Right lobe of liver (tissue), 6 donors: Measurements from ENCODE around the gene NF1. TPM values are rescaled to one million over a fixed set of nuclear protein-coding genes. Genes with fewer than 3 reads are reported as not detected.
A peak's percentile ranks its signal among the peaks of the same experiment; 100 is the strongest.

ENCODE experiments used
- ATAC-seq, 4 donors: fragments of 200-7000 bp; cut with Tn5 transposase; one replicate each; pipeline ENCODE4 v1.9.1; 2020; ENCODE audit warnings: mild to moderate bottlenecking in 4 of 4, moderate library complexity in 4 of 4
- DNase-seq, 3 donors: peaks; one replicate each; pipeline ENCODE4 v3.0.0-alpha.2; 2020
- H3K27ac ChIP-seq, 3 donors: fragments of 200-600 bp; one replicate each; pipeline ENCODE4 v1.8.0; 2022
- H3K27me3 ChIP-seq, 2 donors: fragments of 200-600 bp; one replicate each; pipeline ENCODE4 v1.8.0; 2022
- H3K36me3 ChIP-seq, 4 donors: fragments of 200-600 bp; sonication (generic) in 1 of 4; one replicate each; pipeline versions ENCODE4 v1.5.1 to v1.8.0; 2017 to 2022; ENCODE audit warnings: control low read depth in 1 of 4
- H3K4me1 ChIP-seq, 4 donors: fragments of 200-600 bp; sonication (generic) in 1 of 4; one replicate each; pipeline versions ENCODE4 v1.5.1 to v1.8.0; 2017 to 2022; ENCODE audit warnings: control low read depth in 1 of 4
- H3K4me3 ChIP-seq, 3 donors: fragments of 200-600 bp; one replicate each; pipeline ENCODE4 v1.8.0; 2022
- H3K9me3 ChIP-seq, 4 donors: fragments of 200-600 bp; sonication (generic) in 1 of 4; one replicate each; pipeline versions ENCODE4 v1.5.1 to v1.8.0; 2017 to 2022; ENCODE audit warnings: control low read depth in 1 of 4
- CTCF ChIP-seq, 4 donors: fragments of 200-600 bp in 3 of 4; fragments of 450-650 bp in 1 of 4; IDR thresholded peaks; one replicate each; pipeline versions ENCODE4 v1.5.1 to v1.8.0; 2016 to 2022; ENCODE audit warnings: antibody characterized with exemption in 4 of 4, mild to moderate bottlenecking in 2 of 4
- POLR2A ChIP-seq: fragments of 450-650 bp; IDR thresholded peaks from one replicate; pipeline ENCODE4 v1.6.1; 2017; ENCODE audit warnings: antibody characterized with exemption, mild to moderate bottlenecking
- WGBS: methylation state at CpG from one replicate; pipeline ENCODE4 v1.1.6; 2018; ENCODE audit warnings: low coverage, low lambda C conversion rate; ENCODE audit not compliant: insufficient coverage; ENCODE audit errors: missing lambda C conversion rate; 5-methylcytosine and 5-hydroxymethylcytosine counted together
- intact Hi-C, 2 donors: fragments of 100-400 bp; cut with DNase I; formaldehyde crosslinking; loops; one replicate each; pipeline versions ENCODE4 v1.11.2 to v1.14.1; 2022
- total RNA-seq, 6 experiments: library from RNA; depleted of rRNA in 2 of 6; stranded (reverse); fragments of >200 nt in 2 of 6; fragmentation: NEBNext Ultra II Directional in 3 of 6; extraction: Animal tissue kit (Norgen Biotek cat#: 25700) in 3 of 6; gene quantifications; one replicate each; pipeline versions ENCODE4 v1.1.0 to v1.2.4, GENCODE V29; 2016 to 2023
- donor health status: DM: no; HTN: yes; CAD: no.
- donor health status: DM: no; HTN: no; CAD: no.
- donor health status: DM: no; HTN: no; CAD: no.
- donor health status: DM: no; HTN: yes; CAD: no.
- donor health status: DM: no; HTN: yes; CAD: no.

Gene NF1
- total RNA-seq, 6 experiments from 2014 or later: 26.6 to 35.3 (median 30.0) TPM

GRCh38 chr17:31216031-31216751 is 121.4 kb downstream of the NF1 start:
- ATAC-seq (peak in 2 of 4 donors; percentile 32 to 38), DNase-seq (no peak)
- Histone ChIP-seq H3K4me1 (no peaks in the 10 kb centered on the region), H3K36me3 (peaks cover 0 to 3% (median 0%) of the 10 kb centered on the region in 4 donors), H3K27me3 (no peaks in the 10 kb centered on the region), H3K4me3 (no peak overlapping the region), H3K9me3 (no peaks in the 10 kb centered on the region), H3K27ac (no peak overlapping the region)
- peak; percentile 65 to 69 (median 67) for TF ChIP-seq CTCF (IDR thresholded peaks at IDR 0.05)
- TF ChIP-seq POLR2A: no peak
- WGBS: 33% methylated on average over 5 of the region's 5 CpGs
- intact Hi-C loops: loop anchor here (10.0 kb wide), 1 partner anchor 201 kb away; no protein-coding TSS in a partner anchor

- H3K36me3 ChIP-seq: peaks cover 0 to 15% (median 4%) of the 10 kb centered on the region in 4 donors
- WGBS: 90% methylated on average over 1 of the region's 1 CpG
- H3K27ac ChIP-seq: no peak overlapping the region
- DNase-seq (no peak), ATAC-seq (no peak)
- H3K4me1 ChIP-seq: no peaks in the 10 kb centered on the region
- no peak for TF ChIP-seq CTCF (IDR thresholded peaks at IDR 0.05)
- intact Hi-C loops: no loop called here
- H3K4me3 ChIP-seq: no peak overlapping the region
- H3K9me3 ChIP-seq: no peaks in the 10 kb centered on the region
- H3K27me3 ChIP-seq: no peaks in the 10 kb centered on the region
Observed at GRCh38 chr17:31224366-31224765, 129.6 kb downstream of the NF1 start.

GRCh38 chr17:31225831-31226230 is 131.1 kb downstream of the NF1 start:
- intact Hi-C loops: no loop called here
- Histone ChIP-seq H3K4me1 (no peaks in the 10 kb centered on the region), H3K27me3 (no peaks in the 10 kb centered on the region), H3K36me3 (peaks cover 0 to 29% (median 6%) of the 10 kb centered on the region in 4 donors), H3K9me3 (no peaks in the 10 kb centered on the region), H3K27ac (no peak overlapping the region), H3K4me3 (no peak overlapping the region)
- no peak for ATAC-seq
- TF ChIP-seq CTCF (IDR thresholded peaks at IDR 0.05) (no peak), POLR2A (no peak)
- 47% methylated on average over 2 of the region's 2 CpGs for WGBS
- no peak for DNase-seq

DNA sequence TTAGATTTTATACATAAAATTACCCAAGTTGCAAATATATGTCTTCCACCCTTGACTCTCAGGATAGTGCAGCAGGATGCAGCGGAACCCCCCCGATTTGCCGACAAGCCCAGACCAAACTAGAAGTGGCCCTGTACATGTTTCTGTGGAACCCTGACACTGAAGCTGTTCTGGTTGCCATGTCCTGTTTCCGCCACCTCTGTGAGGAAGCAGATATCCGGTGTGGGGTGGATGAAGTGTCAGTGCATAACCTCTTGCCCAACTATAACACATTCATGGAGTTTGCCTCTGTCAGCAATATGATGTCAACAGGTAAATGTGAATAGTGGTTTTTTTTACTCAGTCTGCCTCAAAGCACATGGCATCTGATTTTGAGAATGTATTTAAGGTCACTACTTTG is 131.6 kb downstream of the NF1 start:
- no peaks in the 10 kb centered on the region for H3K27me3 ChIP-seq
- 64% methylated on average over 4 of the region's 5 CpGs for WGBS
- DNase-seq (no peak), ATAC-seq (no peak)
- no peaks in the 10 kb centered on the region for H3K9me3 ChIP-seq
- H3K4me3 ChIP-seq: no peak overlapping the region
- no peaks in the 10 kb centered on the region for H3K4me1 ChIP-seq
- intact Hi-C loops: no loop called here
- H3K27ac ChIP-seq: no peak overlapping the region
- TF ChIP-seq CTCF (IDR thresholded peaks at IDR 0.05) (no peak), POLR2A (no peak)
- peaks cover 0 to 30% (median 6%) of the 10 kb centered on the region in 4 donors for H3K36me3 ChIP-seq
